Skeletal muscle cell (primary cell): ENCODE measurements around the gene SLC2A4.

Source experiments
- DNase-seq: peaks from one replicate; pipeline ENCODE4 v3.0.0-alpha.2; 2010; ENCODE audit warnings: low read depth
- H3K4me3 ChIP-seq: 2 replicates; pipeline ENCODE4 v1.5.1; 2011; ENCODE audit warnings: low read depth, mild to moderate bottlenecking, control low read depth, low read length, moderate library complexity

Gene SLC2A4

DNA sequence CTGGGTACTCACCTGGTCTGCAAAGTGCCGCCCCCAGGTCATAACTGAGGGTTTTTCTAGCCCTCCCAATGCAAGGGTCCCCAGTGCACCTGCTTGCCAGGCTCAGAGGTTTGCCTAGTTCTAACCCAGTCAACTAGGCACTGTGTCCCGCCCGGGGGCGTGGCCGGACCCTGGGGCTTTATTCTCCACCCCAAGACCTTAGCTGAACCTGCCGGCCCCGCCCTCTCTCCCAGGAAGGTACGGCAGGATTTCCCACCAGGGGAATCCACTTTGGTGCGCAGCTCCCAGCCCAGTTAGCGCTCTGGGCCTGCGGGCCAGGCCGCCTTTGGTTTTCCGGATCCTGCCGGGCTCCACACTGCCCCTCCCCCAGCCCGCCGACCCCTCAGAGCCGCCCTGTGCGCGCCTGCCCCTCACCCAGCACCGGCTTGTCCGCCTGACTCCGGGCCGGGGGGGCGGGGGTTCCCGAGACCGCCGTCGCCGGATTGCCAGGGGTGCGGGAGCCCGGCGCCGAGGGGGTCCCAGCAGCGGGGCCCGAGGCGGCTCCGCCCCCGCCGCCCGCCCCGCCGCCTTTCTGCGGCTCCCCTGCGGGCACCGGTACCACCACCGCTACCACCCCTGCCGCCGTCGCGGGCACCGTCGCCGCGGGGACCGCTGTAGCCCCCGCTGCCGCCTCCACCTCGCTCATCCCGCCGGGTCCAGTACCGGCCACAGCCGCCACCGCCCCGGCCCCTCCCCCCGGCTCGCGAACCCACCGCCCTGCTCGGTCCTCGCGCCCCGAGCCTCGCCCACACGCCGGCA lies 12.5 kb downstream of the SLC2A4 start:
- no peak for DNase-seq
- peak overlapping the region; percentile 34 for H3K4me3 ChIP-seq

DNA sequence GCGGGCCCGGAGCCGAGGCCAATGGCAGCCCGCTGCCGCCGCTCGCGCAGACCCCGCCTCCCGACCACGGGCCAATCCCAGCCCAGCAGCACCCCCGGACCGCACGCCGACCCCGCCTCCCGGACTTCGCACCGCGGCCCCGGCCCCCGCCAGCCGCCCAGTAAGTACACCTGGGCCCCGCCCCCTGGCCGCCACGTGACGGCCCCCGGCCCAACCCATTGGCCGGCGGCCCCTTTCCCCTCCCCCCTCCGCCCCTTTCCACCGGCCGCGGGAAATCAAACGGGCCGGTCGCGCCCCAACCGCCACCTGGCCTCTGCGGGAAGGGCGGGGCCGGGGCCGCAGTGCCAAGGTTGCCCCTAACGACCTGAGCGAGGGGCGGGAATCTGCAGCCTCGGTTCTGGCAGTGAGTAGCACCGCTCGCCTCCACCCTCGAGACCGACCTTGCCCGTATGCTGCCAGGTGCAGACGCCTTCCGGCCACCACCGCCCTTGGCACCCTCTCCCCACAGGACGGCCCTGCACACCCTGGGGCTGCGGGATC lies 13.2 kb downstream of the SLC2A4 start, which contains the start of gene YBX2:
Gene YBX2, minus strand, starts transcription at position 26 of the 540 bp plus-strand sequence. CDS start 139 bp downstream, outside the sequence.
- peak within 1 kb of the TSS; percentile 34 for H3K4me3 ChIP-seq
- DNase-seq, result no peak

DNA sequence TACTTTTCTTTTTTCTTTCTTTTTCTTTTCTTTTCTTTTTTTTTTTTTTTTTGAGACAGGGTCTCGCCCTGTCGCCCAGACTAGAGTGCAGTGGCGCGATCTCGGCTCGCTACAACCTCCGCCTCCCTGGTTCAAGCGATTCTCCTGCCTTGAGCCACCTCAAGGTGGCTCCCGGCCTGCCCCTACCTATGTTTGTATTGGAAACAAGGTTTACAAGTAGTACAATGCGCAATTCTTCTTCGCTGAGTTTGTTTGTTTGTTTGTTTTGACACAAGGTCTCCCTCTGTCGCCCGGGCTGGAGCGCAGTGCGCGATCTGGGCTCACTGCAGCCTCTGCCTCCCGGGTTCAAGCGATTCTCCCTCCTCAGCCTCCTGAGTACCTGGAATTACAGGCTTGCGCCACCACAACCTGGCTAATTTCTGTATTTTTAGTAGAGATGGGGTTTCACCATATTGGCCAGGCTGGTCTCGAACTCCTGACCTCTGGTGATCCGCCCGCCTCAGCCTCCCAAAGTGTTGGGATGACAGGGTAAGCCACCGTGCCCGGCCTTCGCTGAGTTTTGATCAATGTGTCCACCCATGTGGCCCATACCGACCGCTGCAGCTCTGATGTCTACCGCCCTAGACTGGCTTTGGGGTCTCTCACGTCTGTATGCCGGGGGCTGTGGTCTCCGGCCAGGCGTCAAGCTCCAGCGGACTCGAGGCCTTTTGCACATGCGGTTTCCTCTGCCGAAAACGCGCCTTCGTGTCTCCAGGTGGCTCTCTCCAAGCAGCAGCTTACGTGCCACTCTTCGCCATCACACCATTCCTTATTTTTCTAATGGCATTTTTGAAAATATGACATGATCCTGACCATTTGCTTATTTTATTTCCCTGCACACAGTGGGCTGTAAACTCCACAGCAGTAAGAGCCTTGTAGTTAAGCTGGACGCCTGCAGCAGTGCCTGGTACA lies 14.0 kb downstream of the SLC2A4 start:
- no peak for DNase-seq

DNA sequence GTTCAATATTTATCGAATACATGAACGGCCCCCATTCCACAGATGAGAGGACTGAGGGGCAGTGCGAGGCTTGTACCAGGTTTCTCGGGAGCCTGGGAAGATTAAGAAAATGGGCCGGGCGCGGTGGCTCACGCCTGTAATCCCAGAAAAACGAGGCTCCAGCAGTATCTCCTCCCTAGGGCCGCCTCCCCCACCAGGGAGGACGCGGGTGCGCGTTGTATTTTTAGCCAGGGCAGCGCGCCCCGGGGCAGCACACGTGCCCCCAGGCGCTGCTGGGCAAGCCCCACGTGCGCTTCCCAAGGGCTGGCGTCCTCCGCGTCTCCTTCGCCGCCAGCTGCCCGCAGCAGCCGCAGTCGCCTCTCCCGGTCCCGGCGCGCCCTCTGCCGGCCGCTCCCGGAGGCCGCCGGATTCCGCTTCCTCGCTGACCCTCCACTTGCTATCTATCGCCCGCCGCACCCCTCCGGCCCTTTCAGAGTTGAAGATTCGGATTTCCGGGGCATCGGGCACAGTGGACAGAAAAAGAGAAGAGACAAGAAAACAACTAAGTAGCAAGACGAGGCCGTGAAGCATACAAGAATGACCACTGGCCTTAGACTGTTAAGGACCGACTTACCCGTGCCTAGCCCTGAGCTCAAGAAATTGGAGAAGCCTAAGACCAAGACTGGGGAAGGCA lies 14.8 kb downstream of the SLC2A4 start:
- peak overlapping the region; percentile 21 for H3K4me3 ChIP-seq
- no peak for DNase-seq

More for the DNA sequence above, 14.0 kb downstream of the SLC2A4 start:
- no peak overlapping the region for H3K4me3 ChIP-seq

DNA sequence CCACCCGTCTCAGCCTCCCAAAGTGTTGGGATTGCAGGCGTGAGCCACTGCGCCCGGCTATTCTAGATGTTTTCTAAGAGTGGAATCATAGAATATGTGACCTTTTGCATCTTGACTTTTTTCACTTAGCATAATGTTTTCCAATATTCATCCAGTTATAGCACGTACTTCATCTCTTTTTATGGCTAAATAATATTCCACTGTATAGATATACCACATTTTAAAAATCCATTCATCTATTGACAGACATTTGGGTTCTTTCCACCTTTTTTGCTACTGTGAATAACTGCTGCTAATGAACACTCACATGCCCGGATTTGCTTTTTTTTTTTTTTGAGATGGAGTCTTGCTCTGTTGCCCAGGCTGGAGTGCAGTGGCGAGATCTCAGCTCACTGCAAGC lies 22.7 kb downstream of the SLC2A4 start:
- DNase-seq, result no peak
- no peak overlapping the region for H3K4me3 ChIP-seq

DNA sequence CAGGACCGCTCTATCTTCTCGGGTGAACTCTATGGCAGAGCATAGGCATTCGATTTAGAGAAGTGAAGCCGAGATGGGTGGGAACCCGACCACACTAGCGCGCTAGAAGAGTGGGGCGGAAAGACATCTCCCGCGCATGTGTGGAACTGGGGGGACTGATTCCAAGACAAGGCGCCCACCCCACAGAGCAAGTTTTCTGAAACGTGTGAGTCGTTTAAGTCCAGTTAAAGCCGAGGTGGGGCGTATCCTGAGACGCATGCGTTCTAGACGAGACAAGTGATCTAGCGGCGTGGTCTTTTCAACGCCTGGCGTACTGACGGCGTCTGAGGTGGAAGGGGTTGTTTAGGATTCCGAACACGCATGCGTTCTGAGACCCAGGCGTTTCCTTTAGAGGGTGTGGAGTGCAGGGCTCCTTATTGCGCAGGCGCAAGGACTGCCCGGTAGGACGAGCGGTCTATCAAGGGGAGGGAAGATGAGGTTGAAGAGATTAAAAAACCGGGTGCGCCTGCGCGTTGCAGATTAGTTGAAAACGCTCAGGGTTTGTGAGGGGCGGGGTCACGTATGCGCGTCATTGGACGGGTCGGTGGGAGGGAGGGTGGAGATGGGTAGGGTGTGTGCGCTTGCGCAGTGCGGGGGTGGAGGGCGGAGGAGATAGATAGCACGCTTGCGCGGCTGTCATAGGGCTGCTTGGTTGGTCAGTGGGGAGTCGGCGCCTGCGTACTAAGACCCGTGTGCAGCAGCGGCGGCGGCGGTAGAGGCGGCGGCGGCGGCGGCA lies 25.6 kb downstream of the SLC2A4 start, which contains the start of gene EIF5A:
Gene EIF5A, plus strand, starts transcription at position 718 of the 775 bp plus-strand sequence. CDS start 2,008 bp downstream, outside the sequence.
- DNase-seq, result peak; percentile 98

DNA sequence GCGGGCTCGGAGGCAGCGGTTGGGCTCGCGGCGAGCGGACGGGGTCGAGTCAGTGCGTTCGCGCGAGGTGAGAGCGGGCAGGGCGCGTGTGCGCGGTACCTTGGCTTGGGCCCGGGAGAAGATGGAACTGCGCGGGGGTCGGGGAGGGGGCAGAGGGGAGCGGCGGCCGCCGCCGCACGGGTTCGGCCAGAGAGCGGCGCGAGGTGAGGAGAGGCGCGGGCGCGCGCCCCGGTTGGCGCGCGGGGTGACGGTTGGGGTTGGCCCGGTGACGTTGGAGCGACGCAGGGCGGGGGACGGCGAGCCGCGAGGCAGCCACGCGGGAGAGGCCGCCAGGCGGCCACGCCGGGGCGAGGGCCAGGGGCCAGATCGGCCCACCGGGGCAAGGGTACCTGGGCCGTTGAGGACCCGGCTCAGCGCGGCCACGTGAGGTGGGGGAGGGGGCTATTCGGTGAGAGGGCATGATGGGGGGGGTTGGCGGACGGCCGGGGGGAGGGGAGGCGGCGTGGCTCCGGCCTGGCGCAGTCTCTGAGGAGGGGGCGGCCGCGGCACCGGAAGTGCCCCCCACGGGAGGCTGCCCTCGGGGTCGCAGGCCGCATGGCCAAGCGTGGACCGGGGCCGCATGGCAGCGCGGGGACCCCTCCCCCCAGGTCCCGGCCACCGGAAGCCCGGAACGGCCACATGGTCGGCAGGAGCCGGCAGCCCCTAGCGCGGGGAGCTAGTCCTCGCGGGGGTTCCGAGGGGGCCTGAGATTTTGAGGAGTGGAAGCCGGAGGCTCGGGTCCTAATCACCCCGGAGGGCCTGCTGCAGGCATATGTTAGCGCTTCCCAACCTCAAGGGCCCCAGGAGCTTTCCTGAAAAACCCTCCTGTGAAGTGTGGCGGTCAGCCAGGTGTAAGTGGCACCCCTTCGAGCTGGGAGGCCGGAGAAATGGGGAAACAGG lies 26.4 kb downstream of the SLC2A4 start:
- DNase-seq, result no peak
- peak overlapping the region; percentile 62 for H3K4me3 ChIP-seq

More for the DNA sequence above, 25.6 kb downstream of the SLC2A4 start, which contains the start of gene EIF5A:
- H3K4me3 ChIP-seq, result peak within 1 kb of the TSS; percentile 62

DNA sequence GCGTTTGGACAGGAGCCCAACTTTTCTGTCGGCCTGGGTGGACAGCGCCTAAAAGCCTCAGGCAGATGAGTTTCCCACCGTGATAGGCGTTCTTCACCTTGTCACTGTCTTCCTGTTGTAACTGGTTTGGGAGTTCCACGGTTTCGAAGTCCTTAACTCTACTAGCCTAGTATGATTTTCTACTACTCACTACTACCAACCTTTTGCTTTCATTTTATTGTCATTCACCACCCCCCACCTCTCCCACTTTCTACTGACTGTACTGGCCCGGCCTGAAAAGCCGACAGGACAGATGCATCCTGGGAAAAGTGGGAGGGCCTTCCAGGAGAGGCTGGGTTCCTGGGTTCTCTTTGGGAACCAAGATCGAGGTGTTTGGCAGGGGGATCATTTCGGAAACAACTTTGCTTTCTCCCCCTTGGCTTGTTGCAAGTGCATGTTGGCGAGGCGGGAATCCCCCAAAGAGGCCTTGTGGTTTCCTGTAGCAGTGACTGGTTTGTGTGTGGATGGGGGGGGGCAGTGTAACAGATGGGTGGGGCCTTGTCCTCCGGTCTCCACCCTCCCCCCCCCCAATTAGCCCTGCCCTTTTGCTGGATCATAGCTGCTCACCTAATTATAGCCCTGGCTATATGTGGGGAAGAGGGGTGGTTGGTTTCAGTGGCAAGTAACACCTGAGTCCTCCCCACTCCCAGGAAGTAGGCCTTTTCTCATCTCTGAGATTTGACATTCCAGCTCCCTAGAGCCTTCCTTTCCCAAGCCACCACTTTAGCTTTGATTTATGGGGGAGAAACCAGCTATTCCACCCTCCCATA lies 27.3 kb downstream of the SLC2A4 start:
- no peak for DNase-seq
- H3K4me3 ChIP-seq, result peak overlapping the region; percentile 62

DNA sequence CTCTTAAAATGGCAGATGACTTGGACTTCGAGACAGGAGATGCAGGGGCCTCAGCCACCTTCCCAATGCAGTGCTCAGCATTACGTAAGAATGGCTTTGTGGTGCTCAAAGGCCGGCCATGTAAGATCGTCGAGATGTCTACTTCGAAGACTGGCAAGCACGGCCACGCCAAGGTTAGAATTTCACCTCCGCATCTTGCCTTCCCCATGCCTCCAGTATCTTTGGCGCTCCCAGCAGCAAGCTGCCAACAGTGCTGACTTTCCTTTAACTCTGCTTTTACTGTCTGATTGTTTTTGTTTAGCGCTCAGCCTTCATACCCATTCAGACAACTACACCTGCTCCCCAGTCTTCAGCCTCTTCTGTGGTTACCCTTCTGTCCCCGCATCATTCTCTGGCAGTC lies 28.1 kb downstream of the SLC2A4 start:
- DNase-seq, result no peak
- H3K4me3 ChIP-seq, result peak overlapping the region; percentile 62

DNA sequence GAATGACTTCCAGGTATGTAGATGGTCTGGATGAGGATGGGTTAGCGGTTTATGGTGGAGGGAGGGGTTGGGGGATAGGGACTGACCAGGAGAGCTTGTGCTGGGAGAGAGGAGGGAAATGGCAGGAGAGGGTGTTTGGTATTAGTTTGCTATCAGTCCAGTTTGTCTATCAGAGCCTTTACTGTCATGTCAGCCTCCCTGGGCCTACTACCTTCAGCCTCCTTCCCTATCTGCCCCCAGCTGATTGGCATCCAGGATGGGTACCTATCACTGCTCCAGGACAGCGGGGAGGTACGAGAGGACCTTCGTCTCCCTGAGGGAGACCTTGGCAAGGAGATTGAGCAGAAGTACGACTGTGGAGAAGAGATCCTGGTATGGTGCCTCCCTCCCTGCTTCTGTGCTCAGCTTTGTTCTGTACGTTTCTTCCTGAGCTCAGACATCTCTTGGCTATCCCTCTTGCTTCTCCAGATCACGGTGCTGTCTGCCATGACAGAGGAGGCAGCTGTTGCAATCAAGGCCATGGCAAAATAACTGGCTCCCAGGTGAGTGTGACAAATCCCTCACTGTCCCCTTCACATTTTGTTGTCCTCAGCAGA lies 29.7 kb downstream of the SLC2A4 start:
- H3K4me3 ChIP-seq, result no peak overlapping the region
- no peak for DNase-seq

DNA sequence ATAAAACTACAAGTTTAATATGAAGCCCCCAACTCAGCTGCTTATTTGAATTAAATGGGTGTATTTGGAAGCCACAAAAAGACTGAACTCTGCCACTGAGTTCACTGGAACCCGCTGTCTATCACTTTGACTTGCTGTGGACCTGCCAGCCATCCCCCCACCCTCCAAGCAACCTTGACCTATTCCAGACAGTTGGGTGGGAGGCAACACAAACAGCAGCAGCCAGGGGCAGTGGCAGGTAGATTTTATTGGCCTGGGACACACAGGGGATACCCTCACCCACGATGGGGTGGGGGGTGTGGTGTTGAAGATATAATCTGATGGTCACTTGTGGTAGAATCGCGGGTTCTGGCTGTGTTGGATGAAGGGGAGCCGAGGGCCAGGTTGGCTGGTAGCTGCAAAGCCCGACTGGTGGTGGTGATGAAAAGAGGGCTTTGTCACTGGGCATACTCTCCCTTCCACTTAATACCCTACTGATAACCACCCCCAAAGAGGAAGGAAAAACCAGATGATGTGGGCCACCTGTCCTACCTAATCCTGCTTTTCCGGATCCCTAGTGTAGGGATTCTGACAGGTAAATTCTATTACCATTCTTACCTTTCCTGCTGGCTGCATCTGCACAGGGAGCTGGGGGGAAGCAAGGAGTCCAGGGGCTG lies 31.0 kb downstream of the SLC2A4 start:
- no peak for DNase-seq
- no peak overlapping the region for H3K4me3 ChIP-seq

DNA sequence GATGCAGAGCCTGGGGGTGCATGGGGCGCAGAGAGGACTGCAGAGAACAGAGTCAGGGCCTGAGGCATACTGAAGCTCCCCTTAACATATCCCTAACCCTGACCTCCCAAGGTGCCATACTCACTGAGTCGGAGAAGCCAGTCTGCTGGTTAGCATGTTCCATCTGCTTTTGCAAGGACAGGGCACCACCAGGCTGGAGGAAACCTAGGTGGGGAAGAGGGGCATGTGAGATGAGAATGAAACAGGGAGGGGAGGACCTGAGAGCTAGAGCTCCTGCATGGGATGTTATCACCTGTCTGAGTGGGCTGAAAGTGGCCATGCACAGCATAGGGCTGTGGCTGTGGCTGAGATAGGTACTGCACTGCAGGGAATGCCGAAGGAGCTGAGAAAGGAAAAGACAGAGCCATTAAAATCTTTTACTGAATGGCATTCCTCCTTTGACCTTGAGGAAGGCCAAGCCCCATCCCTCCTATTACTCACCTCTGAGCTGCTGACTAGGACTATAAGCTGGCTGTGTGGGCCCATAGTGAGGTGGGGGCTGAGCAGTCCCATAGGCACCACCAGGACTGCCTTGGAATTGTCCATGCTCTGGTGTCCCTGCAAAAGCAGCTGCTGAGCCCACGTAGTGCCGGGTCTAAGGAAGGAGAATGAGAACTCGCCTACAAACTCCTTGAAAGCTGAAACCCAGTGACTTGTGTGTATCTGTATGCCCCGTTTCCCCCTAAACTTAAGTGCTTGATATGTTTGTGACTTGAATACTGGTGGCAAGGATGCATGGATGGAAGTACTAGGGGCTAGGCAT lies 31.8 kb downstream of the SLC2A4 start:
- no peak overlapping the region for H3K4me3 ChIP-seq

DNA sequence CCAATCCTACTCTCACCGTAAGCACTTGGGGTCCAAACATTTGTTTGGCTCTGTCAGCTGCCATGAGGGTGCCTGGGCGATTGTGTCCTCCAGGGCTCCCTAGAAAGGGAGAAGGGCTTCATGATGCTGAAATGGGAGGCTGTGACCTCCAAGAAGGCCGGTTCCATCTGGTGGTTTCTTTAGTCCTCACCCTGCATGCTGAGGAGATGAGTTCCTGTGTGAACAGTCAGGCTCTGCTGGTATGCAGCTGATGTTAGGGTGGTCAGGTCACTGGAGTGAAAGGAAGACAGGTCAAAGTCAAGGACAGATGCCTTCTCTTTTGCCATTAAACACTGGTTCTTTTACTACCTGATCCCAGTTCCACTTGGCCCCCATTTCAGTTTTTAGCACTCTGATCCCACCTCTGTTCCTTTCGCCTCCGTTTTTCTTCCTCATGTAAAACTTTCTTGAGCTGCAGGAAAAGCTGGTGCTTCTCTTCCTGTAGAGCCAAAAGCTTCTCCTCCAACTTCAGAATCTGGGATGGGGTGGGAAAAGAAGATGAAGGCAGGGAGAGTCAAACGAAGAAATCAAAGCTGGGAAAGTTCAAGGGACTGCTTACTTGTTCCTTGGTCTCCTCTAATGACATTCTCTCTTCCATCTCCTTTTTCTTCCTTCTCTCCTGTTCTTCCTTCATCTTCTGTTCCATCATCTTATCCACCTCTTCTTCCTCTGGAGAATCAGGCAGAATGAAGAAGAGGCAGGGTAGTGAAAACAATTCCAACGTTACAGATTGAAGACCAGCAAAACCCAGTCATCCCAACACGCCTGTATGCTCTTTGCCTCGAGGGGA lies 32.6 kb downstream of the SLC2A4 start:
- peak overlapping the region; percentile 81 for H3K4me3 ChIP-seq
- no peak for DNase-seq

More for the DNA sequence above, 31.8 kb downstream of the SLC2A4 start:
- no peak for DNase-seq
